Stimulated activated CD8-positive, alpha-beta memory T cell treated with anti-CD3 and anti-CD28 coated beads, Interleukin-12 subunit alpha, Interleukin-12 subunit beta, amount 100 ng/mL, for 1 hour (primary cell): ENCODE measurements around the gene ITGA11.
"Not testable (repeated sequence)": the region's sequence is repeated elsewhere in the genome, so short reads cannot be mapped to it uniquely, and the experiment has no call there.

Source experiments
- DNase-seq: peaks from one replicate; pipeline ENCODE4 v3.0.0-alpha.2; 2020; ENCODE audit warnings: low read depth

The ITGA11 gene

DNA sequence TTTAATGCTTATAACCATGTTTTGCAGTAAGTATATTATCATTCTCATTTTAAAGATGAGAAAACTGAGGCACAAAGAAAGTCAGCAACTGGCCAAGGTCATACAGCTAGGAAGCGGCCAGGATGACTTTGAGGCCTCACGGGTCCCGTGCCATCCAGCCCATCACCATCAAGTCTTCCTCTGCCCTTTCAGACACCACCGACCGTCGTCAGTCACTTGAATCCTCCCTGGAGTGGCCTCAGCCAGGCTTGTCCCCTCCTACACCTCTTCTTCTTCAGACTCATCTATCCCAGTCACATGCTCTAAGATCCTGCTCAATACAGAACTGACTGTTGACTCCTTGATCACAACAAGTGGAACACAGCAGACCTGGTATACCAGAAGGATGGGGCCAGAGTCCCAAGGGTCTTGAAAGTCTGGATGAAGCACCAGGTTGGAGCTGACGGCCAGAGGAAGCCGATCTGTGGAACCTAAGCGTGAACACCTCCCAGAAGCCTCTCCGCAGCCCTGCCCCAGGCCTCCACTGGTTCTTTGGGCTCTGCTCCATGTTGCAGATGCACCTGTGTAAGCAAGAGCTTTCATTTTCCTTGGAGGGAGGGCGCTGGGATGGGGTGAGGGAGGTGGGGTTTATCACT, 22.1 kb downstream of the ITGA11 start:
- no peak for DNase-seq

GRCh38 chr15:68408971-68409370, 23.0 kb downstream of the ITGA11 start:
- DNase-seq: no peak

- DNase-seq: no peak
These were observed 23.8 kb downstream of the ITGA11 start for GRCh38 chr15:68407886-68408881.

- no peak for DNase-seq
These were observed 24.6 kb downstream of the ITGA11 start for GRCh38 chr15:68407141-68407885.

- DNase-seq: no peak
These were observed 26.3 kb downstream of the ITGA11 start for GRCh38 chr15:68405378-68406250.

DNA sequence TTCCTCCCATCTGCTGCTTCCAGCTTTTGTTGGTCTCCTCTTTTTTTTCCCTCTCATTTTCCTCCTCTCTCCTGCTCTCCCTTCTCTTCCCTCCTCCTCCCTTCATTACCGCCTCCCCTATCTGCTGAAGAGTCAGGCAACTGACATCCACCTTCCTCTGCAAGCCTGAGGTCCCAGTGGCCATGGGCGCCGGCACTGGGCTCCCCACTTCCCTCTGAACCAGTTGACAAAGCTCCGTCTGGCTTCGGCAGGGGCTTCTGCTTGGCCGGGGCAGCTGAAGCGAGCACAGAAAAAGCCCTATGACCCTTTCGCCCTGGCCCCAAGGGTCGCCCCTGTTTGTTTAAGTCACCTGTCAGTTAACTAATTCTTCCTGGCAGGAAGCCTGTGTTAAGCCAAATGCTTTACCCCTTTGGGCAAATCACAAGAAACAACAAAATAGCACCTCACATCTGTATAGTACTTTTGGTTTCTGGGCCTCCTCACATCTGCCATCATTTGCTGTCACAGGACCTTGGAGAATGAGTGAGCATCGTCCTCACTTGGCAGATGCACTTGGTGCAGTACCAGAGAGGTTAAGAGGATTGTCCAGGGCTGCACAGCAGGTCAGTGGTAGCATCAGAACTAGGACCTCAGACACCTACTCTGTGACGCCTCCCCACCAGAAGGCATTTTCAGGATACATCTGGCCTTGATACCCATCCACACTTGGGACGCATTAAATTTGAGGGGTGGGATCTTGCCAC, 27.7 kb downstream of the ITGA11 start:
- no peak for DNase-seq

- no peak for DNase-seq
These were observed 28.6 kb downstream of the ITGA11 start for GRCh38 chr15:68403161-68403941.

DNA sequence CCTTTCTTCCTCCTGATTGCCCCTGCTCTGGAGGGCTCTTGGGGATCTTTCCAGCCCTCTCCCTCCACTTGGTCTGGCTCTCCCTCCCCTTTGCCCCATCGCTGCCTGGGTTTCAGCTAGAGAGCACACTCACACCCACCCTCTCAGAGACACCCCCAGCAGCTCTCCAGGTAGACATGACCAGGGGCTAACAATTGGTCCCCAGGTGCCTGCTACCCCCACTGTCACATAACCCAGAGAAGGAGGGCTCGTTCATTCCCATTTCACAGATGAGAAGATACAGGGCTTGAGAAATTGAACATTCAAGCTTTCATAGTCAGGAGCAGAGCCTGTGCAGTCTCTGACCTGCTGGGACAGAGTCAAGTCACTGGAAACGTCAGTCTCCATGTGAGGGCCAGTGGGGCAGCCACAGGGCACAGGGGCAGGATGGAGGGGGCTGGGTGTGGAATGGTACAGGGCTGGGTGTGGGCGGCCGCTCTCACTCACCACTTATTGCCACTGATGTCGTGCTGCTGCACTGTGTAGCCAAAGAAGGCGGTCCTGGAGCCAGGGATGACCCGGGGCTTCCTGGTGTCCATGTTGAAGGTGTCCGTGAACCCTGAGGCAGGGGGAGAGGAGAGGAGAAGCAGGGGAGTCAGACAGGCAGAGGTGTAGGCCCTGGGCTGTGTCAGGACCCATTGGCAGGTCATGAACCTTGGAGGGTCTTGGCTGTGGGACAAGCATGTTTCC, 29.4 kb downstream of the ITGA11 start:
- DNase-seq: no peak

DNA sequence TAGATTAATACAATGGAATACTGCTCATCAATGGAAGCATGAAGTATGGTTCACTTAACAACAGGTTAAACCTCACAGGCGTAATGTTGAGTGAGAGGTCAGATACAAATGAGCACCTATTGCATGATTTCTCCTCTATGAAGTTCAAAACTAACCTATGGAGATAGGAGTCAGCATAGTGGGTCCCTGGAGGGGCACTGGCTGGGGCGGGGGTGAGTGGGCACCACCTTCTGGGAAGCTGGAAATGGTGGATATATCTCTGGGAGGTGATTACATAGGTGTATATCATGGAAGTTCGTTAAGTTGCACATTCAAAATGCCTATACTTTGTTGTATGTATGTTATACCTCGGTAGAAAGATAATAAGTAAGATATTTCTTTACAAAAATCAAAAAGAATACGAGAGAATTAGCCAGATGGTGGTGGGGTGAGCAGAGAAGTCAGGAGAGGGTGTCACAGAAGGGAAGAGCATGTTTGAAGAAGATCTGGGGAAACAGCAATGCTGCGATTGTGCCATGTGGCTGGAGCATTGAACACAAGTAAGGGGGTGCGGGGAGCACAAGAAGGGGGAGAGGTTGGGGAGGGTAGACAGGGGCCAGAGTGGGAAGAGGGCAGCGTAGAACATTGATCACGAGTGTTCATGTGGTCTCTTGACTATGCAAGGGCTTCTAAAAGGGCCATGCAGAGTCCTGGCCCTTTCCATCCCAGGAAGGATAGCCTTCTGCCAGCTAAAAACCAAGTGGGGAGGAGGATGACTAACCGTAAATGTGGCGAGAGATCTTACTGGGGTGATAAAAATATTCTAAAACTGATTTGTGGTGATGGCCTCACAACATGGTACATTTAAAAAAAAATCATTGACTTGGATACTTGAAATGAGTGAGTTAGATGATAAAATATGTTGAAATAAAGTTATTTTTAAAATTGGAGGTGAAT, 30.2 kb downstream of the ITGA11 start:
- DNase-seq: no peak

DNA sequence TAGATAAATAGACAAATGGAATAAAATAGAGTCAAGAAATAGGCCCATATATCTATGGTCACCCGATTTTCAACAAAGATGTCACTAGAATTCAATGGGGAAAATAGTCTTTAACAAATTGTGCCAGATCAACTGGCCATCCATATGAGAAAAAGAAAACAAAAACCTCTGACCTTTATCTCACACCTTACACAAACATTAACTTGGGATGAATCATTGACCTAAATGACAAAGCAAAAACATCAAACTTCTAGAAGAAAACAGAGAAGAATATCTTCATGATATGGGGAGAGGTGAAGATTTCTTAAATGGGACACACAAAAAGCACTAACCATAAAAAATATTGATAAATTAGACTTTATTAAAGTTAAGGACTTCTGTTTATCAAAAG, 31.9 kb downstream of the ITGA11 start:
- DNase-seq: no peak

DNA sequence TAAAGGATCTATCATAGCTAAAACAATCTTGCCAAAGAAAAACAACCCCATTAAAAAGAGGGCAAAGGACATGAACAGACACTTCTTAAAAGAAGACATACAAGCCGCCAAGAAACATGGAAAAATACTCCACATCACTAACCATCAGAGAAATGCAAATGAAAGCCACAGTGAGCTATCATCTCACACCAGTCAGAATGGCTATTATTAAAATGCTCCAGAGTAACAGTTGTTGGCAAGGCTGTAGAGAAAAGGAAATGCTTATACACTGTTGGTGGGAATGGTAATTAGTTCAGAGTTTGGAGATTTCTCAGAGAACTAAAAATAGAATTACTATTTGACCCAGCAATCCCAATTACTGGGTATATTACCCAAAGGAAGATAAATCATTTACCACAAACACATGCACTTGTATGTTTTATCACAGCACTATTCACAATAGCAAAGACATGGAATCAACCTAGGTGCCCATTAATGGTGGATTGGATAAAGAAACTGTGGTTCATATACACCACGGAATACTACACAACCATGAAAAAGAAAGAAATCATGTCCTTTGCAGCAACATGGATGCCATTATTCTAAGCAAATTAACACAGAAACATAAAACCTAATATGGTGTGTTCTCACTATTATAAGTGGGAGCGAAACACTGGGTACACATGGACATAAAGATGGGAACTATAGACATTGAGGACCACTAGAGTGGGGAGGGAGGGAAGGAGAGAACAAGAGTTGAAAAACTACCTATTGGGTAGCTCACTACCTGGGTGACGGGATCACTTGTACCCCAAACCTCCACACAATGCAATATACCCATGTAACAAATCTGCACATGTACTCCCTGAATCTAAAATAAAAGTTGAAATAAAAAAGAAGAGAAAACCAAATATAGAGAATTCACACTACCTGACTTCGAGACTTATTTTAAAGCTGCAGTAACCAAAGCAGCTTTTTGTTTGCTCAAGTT, 32.6 kb downstream of the ITGA11 start:
- no peak for DNase-seq

GRCh38 chr15:68397999-68398398, 34.0 kb downstream of the ITGA11 start:
- DNase-seq: not testable (repeated sequence)

- no peak for DNase-seq
These were observed 35.9 kb downstream of the ITGA11 start for GRCh38 chr15:68396068-68396467.

- no peak for DNase-seq
These were observed 40.8 kb downstream of the ITGA11 start for GRCh38 chr15:68391121-68391520.

- no peak for DNase-seq
These were observed 41.8 kb downstream of the ITGA11 start for GRCh38 chr15:68389936-68390817.
